Left colon (tissue), 2 donors: Measurements from ENCODE around the gene LAG3. TPM values are rescaled to one million over a fixed set of nuclear protein-coding genes. Genes with fewer than 3 reads are reported as not detected.
"Not testable (repeated sequence)": the region's sequence is repeated elsewhere in the genome, so short reads cannot be mapped to it uniquely, and the experiment has no call there.

Experiments used
- ATAC-seq: fragments of 200-7000 bp; cut with Tn5 transposase; one replicate; pipeline ENCODE4 v1.9.1; 2020; ENCODE audit warnings: mild to moderate bottlenecking, moderate library complexity
- DNase-seq, 2 donors: peaks; one replicate each; pipeline ENCODE4 v3.0.0-alpha.2; 2020
- intact Hi-C, 2 donors: fragments of 100-400 bp; cut with DNase I in 1 of 2; cut with micrococcal nuclease in 1 of 2; formaldehyde crosslinking; loops; one replicate each; pipeline versions ENCODE4 v1.11.2 to v1.14.0; 2022; cut with DNase I, micrococcal nuclease
- long read RNA-seq: library from polyadenylated mRNA; unstranded; transcript quantifications from one replicate; pipeline ENCODE4 v2.0.0, GENCODE V29; 2021
- total RNA-seq, 2 donors: library from RNA; stranded (reverse); fragmentation: NEBNext Ultra II Directional; extraction: Animal tissue kit (Norgen Biotek cat#: 25700); gene quantifications; one replicate each; pipeline ENCODE4 v1.2.1, GENCODE V29; 2021
- donor health status: DM: no; HTN: no; CAD: no.
- donor health status: DM: yes; HTN: yes; CAD: no.

LAG3 gene
- 1 to 10 TPM in 1 of 2 donors, under 1 TPM in 1; 0.89 to 1.6 TPM for total RNA-seq
- long read RNA-seq: 0 reads

GRCh38 chr12:6772331-6772695, at the start of gene LAG3:
TSS of gene LAG3 (plus strand) at chr12:6772520. CDS start at chr12:6772853, 333 bp downstream.
- intact Hi-C loops: no loop called here
- ATAC-seq (no peak), DNase-seq (no peak)

- intact Hi-C loops: no loop called here
- DNase-seq: no peak
- ATAC-seq: no peak
Observed at GRCh38 chr12:6722863-6723262, 49.5 kb upstream of the LAG3 start.

GRCh38 chr12:6723607-6724408, 48.5 kb upstream of the LAG3 start, which contains the start of gene COPS7A:
TSS of gene COPS7A (plus strand) at chr12:6724046. CDS start at chr12:6724657, 611 bp downstream.
- DNase-seq (peak; percentile 99), ATAC-seq (peak; percentile 96)
- intact Hi-C loops: no loop called here

GRCh38 chr12:6724409-6724797, 47.9 kb upstream of the LAG3 start:
- intact Hi-C loops: no loop called here
- peak in 1 of 2 donors; percentile 34 for DNase-seq
- peak; percentile 7 for ATAC-seq

GRCh38 chr12:6725350-6725749, 47.0 kb upstream of the LAG3 start:
- DNase-seq (no peak), ATAC-seq (no peak)
- intact Hi-C loops: no loop called here

GRCh38 chr12:6729186-6729585, 43.1 kb upstream of the LAG3 start:
- DNase-seq (no peak), ATAC-seq (no peak)
- intact Hi-C loops: no loop called here

- no peak for DNase-seq
- ATAC-seq: no peak
- intact Hi-C loops: no loop called here
Observed at GRCh38 chr12:6730169-6730568, 42.2 kb upstream of the LAG3 start.

GRCh38 chr12:6734506-6735387, 37.6 kb upstream of the LAG3 start:
- no peak for DNase-seq
- ATAC-seq: peak; percentile 81
- intact Hi-C loops: loop anchor here in 1 of 2 donors (5.0 kb wide), 1 partner anchor 93 kb away; the partner anchor contains the start of gene P3H3

GRCh38 chr12:6735448-6736191, 36.7 kb upstream of the LAG3 start:
- DNase-seq (peak; percentile 41 to 75), ATAC-seq (peak; percentile 92)
- intact Hi-C loops: loop anchor here in 1 of 2 donors (5.0 kb wide), 1 partner anchor 92 kb away; the partner anchor contains the start of gene P3H3

- ATAC-seq (no peak), DNase-seq (no peak)
- intact Hi-C loops: loop anchor here in 1 of 2 donors (5.0 kb wide), 1 partner anchor 91 kb away; the partner anchor contains the start of gene P3H3
Observed at GRCh38 chr12:6736754-6737153, 35.6 kb upstream of the LAG3 start.

- DNase-seq, ATAC-seq, intact Hi-C loops: not testable (repeated sequence)
Observed at GRCh38 chr12:6742080-6742479, 30.2 kb upstream of the LAG3 start.

GRCh38 chr12:6742834-6743233, 29.5 kb upstream of the LAG3 start:
- intact Hi-C loops: no loop called here
- ATAC-seq (no peak), DNase-seq (no peak)

GRCh38 chr12:6743300-6743699, 29.0 kb upstream of the LAG3 start:
- intact Hi-C loops, ATAC-seq, DNase-seq: not testable (repeated sequence)

GRCh38 chr12:6745741-6746525, 26.4 kb upstream of the LAG3 start:
- intact Hi-C loops: loop anchor here in 1 of 2 donors (5.0 kb wide), 1 partner anchor 36 kb away; no protein-coding TSS in a partner anchor
- DNase-seq (no peak), ATAC-seq (peak; percentile 25)

GRCh38 chr12:6747216-6747615, 25.1 kb upstream of the LAG3 start:
- intact Hi-C loops: loop anchor here in 1 of 2 donors (5.0 kb wide), 1 partner anchor 35 kb away; no protein-coding TSS in a partner anchor
- DNase-seq (no peak), ATAC-seq (no peak)

- intact Hi-C loops: loop anchor here in 1 of 2 donors (5.0 kb wide), 1 partner anchor 34 kb away; no protein-coding TSS in a partner anchor
- ATAC-seq (no peak), DNase-seq (no peak)
Observed at GRCh38 chr12:6748761-6749160, 23.6 kb upstream of the LAG3 start.

- no peak for ATAC-seq
- DNase-seq: no peak
- intact Hi-C loops: loop anchor here in 1 of 2 donors (10.0 kb wide), 1 partner anchor 74 kb away; the partner anchor contains the start of genes GPR162 and P3H3
Observed at GRCh38 chr12:6750506-6750905, 21.8 kb upstream of the LAG3 start.

GRCh38 chr12:6751767-6752166, 20.6 kb upstream of the LAG3 start:
- DNase-seq: no peak
- intact Hi-C loops: loop anchor here in 1 of 2 donors (10.0 kb wide), 1 partner anchor 73 kb away; the partner anchor contains the start of genes GPR162 and P3H3
- ATAC-seq: no peak
